T-helper 1 cell treated with Interleukin-12 subunit alpha and Interleukin-12 subunit beta and Interleukin-4 antibody, amounts not matched to agents 30 μg/mL and 1 μg/mL, for 36 hours (primary cell): ENCODE data around the gene ZMPSTE24.
"Not testable (repeated sequence)": the region's sequence is repeated elsewhere in the genome, so short reads cannot be mapped to it uniquely, and the experiment has no call there.

Experiments
- H3K27ac Mint-ChIP-seq: one replicate; pipeline ENCODE4 v1.8.0; 2021; ENCODE audit warnings: mild to moderate bottlenecking, mixed read lengths
- H3K27me3 Mint-ChIP-seq: one replicate; pipeline ENCODE4 v1.8.0; 2021; ENCODE audit warnings: low read depth, mixed read lengths
- H3K36me3 Mint-ChIP-seq: one replicate; pipeline ENCODE4 v1.8.0; 2021; ENCODE audit warnings: low read depth, mixed read lengths
- H3K4me1 Mint-ChIP-seq: one replicate; pipeline ENCODE4 v1.8.0; 2021; ENCODE audit warnings: low read depth, mixed read lengths
- H3K4me3 Mint-ChIP-seq: one replicate; pipeline ENCODE4 v1.8.0; 2021; ENCODE audit warnings: mild to moderate bottlenecking, moderate library complexity, mixed read lengths
- H3K9me3 Mint-ChIP-seq: one replicate; pipeline ENCODE4 v1.8.0; 2021; ENCODE audit warnings: mixed read lengths

Gene ZMPSTE24

DNA sequence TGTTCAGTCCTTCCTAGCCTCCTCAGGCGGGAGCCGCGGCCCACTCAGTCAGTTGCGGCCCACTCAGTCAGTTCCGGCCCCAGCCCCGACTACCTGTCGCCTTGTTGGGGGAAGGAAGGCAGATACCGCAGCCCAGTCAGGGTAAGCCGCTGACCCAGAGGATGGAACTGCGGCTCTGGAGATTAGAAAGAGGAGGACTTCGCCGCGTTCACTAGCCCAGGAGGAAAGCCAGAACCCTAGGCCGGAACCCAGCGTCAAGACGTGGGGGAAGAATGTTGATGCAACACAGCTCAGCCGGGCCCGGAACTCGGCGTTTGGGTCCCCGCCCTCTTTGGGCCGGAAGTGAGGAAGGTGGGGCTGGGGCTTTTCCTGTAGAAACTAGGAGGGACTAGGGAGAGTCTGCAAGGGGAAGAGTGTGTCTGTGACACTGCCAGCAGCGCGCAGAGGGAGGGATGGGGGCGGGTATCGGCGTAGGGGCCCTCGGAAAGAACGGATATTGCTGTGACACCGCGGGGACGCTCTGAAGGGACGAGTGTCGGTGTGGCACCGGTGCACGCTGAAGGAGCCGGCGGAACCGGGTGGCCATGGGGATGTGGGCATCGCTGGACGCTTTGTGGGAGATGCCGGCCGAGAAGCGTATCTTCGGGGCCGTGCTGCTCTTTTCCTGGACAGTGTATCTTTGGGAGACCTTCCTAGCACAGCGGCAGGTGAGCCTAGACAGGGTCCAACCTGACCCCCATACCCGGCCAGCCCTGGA, at the start of gene ZMPSTE24:
Gene ZMPSTE24, plus strand, starts transcription at position 549 of the 757 bp plus-strand sequence. Its CDS starts 36 bp downstream, at position 585.
- Mint-ChIP-seq H3K36me3 (peaks cover 30% of the 10 kb centered on the region), H3K27me3 (no peaks in the 10 kb centered on the region), H3K4me3 (peak within 1 kb of the TSS; percentile 94), H3K27ac (peak within 1 kb of the TSS; percentile 98), H3K4me1 (peaks cover 23% of the 10 kb centered on the region), H3K9me3 (no peaks in the 10 kb centered on the region)

DNA sequence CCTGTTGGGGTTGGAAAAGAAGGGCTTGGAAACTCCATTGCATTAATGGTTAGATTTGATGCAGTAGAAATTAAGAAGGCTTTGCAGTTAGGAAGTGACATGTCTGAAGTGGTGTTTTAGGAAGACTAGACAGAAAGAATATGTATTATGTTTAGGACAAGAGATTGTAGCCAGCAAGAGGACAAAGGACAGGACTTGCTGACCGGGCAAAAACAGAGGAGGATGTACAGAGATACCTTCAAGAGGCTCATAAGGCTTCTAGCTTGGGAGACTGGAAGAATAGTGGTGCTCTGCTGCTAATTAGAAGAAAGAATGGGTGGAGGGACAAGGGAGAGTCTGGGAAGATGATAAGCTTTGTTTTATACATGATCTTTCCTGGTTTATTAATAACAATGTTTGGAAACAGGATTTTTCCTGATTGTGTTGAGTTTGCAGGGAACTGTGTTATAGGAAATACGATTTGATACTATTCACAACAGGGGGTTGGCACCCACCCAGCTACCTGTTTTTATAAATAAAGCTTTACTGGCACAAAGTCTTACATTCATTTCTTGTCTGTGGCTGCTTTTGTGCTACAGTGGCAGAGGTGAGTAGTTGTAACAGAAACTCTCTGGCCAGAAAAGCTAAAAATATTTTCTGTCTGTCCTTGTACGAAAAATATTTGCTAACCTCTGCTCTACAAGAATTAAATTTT, 47.4 kb upstream of the ZMPSTE24 start:
- H3K9me3 Mint-ChIP-seq: no peaks in the 10 kb centered on the region
- H3K4me1 Mint-ChIP-seq: peaks cover 17% of the 10 kb centered on the region
- no peaks in the 10 kb centered on the region for H3K27me3 Mint-ChIP-seq
- no peak overlapping the region for H3K4me3 Mint-ChIP-seq
- peaks cover 32% of the 10 kb centered on the region for H3K36me3 Mint-ChIP-seq
- no peak overlapping the region for H3K27ac Mint-ChIP-seq

DNA sequence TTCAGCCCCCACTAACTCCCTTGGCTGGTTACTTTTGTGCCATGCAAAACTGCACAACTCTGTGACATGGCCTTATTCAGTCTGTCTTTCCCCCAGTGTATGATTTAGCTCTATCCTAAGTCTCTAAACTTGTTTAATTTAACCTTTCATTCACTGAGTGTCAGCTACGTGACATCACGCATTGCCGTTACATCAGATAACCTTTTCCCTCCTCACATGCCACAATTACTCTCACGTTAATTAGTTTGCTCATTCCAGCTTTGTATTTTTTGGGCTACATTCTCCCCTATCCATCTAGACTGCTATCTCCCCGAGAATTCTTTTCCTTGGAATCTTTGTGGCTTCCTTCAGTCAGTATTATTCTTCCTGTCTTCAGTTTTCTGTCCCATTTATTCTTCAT, 39.7 kb upstream of the ZMPSTE24 start:
- no peaks in the 10 kb centered on the region for H3K27me3 Mint-ChIP-seq
- no peaks in the 10 kb centered on the region for H3K9me3 Mint-ChIP-seq
- no peak overlapping the region for H3K27ac Mint-ChIP-seq

DNA sequence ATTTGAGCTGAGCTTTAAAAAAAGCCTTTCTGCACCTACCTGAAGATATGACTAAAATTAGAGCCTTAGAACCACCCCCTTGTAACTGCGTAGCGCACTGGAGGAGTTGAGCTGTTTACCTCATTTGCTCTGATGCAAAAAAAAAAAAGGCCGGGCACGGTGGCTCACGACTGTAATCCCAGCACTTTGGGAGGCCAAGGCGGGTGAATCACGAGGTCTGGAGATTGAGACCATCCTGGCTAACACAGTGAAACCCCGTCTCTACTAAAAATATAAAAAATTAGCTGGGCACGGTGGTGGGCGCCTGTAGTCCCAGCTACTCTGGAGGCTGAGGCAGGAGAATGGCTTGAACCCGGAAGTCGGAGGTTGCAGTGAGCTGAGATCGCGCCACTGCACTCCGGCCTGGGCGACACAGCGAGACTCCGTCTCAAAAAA, 36.5 kb upstream of the ZMPSTE24 start:
- not testable (repeated sequence) for H3K4me3 Mint-ChIP-seq, H3K27me3 Mint-ChIP-seq, H3K27ac Mint-ChIP-seq, H3K9me3 Mint-ChIP-seq
- peaks cover 17% of the 10 kb centered on the region for H3K4me1 Mint-ChIP-seq
- peaks cover 26% of the 10 kb centered on the region for H3K36me3 Mint-ChIP-seq

More for the DNA sequence above, 39.7 kb upstream of the ZMPSTE24 start:
- Mint-ChIP-seq H3K36me3 (peaks cover 31% of the 10 kb centered on the region), H3K4me3 (no peak overlapping the region), H3K4me1 (peaks cover 10% of the 10 kb centered on the region)

DNA sequence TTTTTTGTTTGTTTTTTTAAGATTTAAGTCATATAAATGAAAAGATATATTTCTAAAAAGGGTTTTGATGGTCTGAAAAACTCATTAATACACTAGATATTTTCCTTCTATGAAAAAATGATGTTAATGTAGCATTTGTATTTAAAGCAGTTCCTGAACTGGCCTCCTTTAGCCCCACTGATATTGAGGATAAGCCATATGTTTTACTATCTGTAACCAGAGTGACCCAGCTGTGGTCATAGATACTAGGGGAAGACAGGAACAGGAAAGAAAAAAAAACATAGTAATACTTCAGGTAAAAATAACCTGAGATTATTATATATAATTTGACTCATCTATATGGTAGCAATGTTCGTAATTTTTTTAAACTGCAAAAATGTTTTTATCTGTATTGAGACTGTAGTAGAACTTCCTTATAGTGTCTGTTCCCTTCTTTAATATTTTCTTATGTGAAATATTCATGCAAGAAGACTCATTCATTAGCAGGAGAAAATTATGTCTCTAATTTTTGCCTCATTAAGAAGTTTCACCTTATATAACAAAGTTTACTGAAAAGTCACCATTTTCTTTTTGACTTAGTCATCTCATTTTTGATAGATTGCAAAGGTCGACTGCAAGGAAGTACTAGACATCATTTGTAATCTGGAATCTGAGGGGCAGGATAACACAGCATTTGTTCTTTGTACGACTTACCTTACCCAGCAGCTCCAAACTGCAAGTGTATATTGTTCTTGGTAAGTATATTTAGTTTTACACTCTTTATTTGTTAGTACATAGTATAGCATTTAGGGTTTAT, 35.9 kb upstream of the ZMPSTE24 start:
- H3K27ac Mint-ChIP-seq: no peak overlapping the region
- H3K36me3 Mint-ChIP-seq: peaks cover 23% of the 10 kb centered on the region
- H3K27me3 Mint-ChIP-seq: no peaks in the 10 kb centered on the region

DNA sequence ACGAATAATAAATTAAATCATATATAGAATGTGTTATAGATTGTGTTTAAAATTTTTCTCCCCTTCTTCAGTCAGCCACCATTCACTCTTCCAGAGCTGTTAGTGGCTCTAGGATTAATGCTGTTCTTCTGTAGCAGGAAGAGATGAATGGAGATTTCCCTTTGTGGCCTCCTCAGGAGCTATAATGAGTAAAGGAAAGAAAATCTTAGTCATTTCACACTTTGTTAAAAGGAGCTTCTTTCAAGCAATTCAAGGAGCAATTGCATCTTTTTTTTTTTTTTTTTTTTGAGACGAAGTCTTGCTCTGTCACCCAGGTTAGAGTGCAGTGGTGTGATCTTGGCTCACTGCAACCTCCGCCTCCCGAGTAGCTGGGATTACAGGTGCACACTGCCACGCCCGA, 34.0 kb upstream of the ZMPSTE24 start:
- Mint-ChIP-seq H3K27ac (no peak overlapping the region), H3K36me3 (peaks cover 21% of the 10 kb centered on the region), H3K27me3 (no peaks in the 10 kb centered on the region), H3K4me3 (no peak overlapping the region), H3K4me1 (peaks cover 17% of the 10 kb centered on the region), H3K9me3 (no peaks in the 10 kb centered on the region)

More for the DNA sequence above, 35.9 kb upstream of the ZMPSTE24 start:
- Mint-ChIP-seq H3K9me3 (no peaks in the 10 kb centered on the region), H3K4me3 (no peak overlapping the region), H3K4me1 (peaks cover 17% of the 10 kb centered on the region)

DNA sequence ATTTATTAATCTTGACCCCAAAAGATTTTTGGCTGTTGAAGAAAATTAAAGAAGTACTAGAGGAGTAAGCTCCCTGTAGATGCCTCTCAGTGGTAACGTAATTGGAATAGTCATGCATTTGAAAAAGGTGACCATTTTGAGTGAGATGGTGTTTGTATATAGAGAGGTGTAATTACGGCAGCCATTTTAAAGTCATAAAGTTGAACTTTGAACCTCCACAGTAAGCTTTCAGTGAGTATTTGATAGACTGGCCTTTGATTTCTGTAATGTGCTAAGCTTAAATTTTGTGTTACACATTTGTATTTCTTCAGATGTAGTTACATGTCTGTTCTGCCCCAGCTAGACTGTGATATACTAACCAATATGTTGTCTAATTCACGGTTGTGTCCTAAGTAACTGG, 31.8 kb upstream of the ZMPSTE24 start:
- H3K27me3 Mint-ChIP-seq: no peaks in the 10 kb centered on the region
- no peak overlapping the region for H3K27ac Mint-ChIP-seq
- peaks cover 25% of the 10 kb centered on the region for H3K36me3 Mint-ChIP-seq
- H3K9me3 Mint-ChIP-seq: no peaks in the 10 kb centered on the region
- H3K4me3 Mint-ChIP-seq: no peak overlapping the region
- peaks cover 20% of the 10 kb centered on the region for H3K4me1 Mint-ChIP-seq

DNA sequence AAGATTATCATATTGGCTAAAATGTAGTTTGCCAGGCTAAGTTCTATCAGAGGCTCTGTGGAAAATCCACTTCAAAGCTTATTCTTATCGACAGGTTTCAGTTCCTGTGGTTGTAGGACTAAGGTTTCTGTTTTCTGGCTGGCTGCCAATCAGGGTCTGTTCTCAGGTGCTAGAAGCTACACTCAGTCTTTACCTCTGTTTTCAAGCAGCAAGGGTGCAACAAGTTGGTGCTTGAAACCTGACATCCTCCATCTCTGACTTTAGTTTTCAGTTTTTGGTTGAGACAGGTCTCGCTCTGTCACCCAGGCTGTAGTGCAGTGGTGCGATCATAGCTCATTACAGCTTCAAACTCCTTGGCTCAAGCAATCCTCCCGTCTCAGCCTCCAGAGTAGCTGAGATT, 25.6 kb upstream of the ZMPSTE24 start:
- Mint-ChIP-seq H3K4me1 (peaks cover 31% of the 10 kb centered on the region), H3K9me3 (no peaks in the 10 kb centered on the region), H3K36me3 (peaks cover 47% of the 10 kb centered on the region), H3K27ac (peak overlapping the region; percentile 72), H3K4me3 (peak overlapping the region; percentile 21), H3K27me3 (no peaks in the 10 kb centered on the region)

DNA sequence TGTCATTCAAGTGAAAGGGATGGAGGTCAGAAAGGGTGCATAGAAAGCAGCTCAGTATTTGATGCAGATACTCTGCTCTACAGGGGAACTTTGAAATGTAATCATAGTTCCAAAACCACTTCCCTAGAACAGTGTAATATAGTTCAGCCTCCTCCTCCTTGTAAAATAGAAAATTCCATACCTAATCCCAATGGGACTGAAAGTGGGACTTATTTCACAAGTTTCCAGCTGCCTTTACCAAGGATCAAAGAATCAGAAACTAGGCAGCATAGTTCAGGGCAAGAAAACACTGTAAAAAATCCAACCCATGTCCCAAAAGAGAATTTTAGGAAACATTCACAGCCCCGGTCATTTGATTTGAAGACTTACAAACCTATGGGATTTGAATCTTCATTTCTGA, 18.4 kb upstream of the ZMPSTE24 start:
- Mint-ChIP-seq H3K9me3 (no peaks in the 10 kb centered on the region), H3K27me3 (no peaks in the 10 kb centered on the region), H3K36me3 (peaks cover 61% of the 10 kb centered on the region), H3K4me3 (no peak overlapping the region), H3K27ac (no peak overlapping the region), H3K4me1 (peaks cover 47% of the 10 kb centered on the region)

DNA sequence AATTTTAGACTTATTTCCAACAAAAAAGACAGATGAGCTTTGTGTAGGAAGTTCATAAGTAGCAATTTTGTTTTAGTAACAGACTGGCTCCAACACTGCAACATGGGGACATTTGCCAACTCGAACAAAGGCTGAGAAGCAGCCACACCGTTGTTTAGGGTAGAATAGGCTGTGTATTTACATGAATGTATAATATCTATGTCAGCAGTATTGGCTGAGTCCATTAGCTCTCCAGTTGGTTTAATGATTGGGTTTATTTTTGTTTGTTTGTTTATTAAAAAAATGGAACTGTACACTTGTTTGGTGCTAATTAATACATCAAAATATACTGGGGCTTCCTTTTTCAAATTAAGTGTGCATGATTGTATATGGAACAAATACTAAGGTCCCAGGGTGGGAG, 17.6 kb upstream of the ZMPSTE24 start:
- Mint-ChIP-seq H3K4me3 (no peak overlapping the region), H3K36me3 (peaks cover 57% of the 10 kb centered on the region), H3K4me1 (peaks cover 52% of the 10 kb centered on the region), H3K27ac (no peak overlapping the region), H3K9me3 (no peaks in the 10 kb centered on the region), H3K27me3 (no peaks in the 10 kb centered on the region)

DNA sequence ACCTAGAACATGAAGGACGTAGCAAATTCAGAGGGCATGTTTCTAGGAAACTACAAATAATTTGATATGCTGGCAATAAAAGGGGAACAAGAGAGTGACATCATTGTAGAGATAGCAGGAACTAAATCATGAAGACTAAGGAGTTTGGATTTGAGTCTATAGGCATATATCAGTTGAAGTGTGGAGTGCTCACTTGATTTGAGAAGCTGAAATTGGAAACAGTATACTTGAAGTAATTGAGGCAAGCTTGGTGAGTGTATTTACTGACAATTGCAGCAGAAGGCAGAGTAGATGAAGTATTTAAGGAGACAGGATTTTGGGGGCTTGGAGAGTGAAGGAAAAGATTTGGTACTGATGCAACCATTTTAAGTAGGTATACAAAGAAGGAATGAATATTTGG, 16.7 kb upstream of the ZMPSTE24 start:
- Mint-ChIP-seq H3K27ac (peak overlapping the region; percentile 76), H3K4me1 (peaks cover 57% of the 10 kb centered on the region), H3K27me3 (no peaks in the 10 kb centered on the region), H3K4me3 (peak overlapping the region; percentile 50), H3K9me3 (no peaks in the 10 kb centered on the region), H3K36me3 (peaks cover 48% of the 10 kb centered on the region)

DNA sequence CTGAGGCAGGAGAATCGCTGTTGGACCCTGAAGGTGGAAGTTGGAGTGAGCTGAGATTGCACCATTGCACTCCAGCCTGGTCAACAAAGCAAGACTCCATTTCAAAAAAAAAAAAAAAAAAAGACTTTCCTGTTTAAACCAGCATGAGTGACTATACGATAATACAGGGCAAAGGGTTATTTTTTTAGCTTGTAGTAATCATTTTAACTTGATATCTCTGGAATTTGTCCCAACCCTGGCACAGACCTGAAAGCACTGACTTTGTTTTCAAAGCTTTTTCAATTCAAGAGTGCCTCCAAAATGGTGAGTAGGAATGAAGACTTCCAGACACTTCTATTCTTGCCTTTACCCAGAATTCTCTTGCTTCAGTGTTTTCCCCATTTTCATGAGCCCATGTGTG, 14.7 kb upstream of the ZMPSTE24 start:
- Mint-ChIP-seq H3K4me1 (peaks cover 49% of the 10 kb centered on the region), H3K27me3 (no peaks in the 10 kb centered on the region), H3K9me3 (no peaks in the 10 kb centered on the region), H3K27ac (no peak overlapping the region), H3K36me3 (peaks cover 29% of the 10 kb centered on the region), H3K4me3 (no peak overlapping the region)

DNA sequence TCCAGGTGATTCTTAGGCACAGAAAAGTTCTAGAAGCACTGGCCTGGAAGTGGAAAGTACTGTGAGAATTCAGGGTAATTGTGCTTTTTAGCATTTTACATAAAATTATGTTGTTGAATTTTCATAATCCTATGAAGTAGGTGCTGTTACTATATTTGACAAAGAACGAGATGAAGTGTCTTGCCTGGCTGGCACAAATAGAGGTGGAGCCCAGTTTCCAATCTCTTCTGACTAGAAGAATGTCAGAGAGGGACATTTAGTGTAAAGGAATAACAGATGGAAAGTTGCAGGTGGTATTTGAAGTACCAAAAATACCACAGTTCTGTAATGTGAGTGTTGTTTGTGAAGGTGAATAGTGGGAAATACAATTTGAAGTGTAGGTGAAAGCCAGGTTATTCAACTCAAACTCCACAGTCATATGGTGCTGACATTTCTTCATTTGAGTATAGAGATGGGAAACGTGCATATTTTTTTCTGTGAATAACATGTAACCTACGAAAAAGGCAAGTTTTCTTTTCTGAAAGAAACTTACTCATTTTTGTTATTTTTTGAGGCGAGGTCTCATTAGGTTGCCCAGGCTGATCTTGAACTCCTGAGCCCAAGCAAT, 13.8 kb upstream of the ZMPSTE24 start:
- Mint-ChIP-seq H3K27me3 (no peaks in the 10 kb centered on the region), H3K36me3 (peaks cover 20% of the 10 kb centered on the region), H3K9me3 (no peaks in the 10 kb centered on the region), H3K4me3 (no peak overlapping the region), H3K27ac (no peak overlapping the region), H3K4me1 (peaks cover 40% of the 10 kb centered on the region)

DNA sequence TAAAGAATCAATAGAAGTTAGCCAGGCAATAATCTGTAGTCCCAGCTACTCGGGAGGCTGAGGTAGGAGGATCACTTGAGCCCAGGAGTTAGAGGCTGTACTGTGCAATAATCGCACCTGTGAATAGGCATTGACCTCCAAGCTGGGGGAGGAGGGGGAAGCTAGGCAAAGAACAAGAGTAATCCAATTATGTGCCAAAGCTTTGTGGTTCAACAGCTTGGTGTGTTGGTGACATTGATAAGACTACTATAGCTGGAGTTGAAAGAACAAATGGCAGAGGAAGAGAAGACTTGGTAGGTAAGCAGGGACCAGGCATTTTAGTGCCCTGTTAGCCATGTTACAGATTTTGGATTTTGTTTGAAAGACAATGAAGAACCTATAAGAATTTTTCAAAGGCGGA, 12.3 kb upstream of the ZMPSTE24 start:
- Mint-ChIP-seq H3K27me3 (no peaks in the 10 kb centered on the region), H3K9me3 (no peaks in the 10 kb centered on the region), H3K36me3 (peaks cover 5% of the 10 kb centered on the region), H3K4me3 (no peak overlapping the region), H3K4me1 (peaks cover 28% of the 10 kb centered on the region), H3K27ac (no peak overlapping the region)
